K562 (cell line): Measurements from ENCODE around the gene TXLNG. TPM values are rescaled to one million over a fixed set of nuclear protein-coding genes. Genes with fewer than 3 reads are reported as not detected.

Experiments used
- CHCHD3 ChIP-seq: fragments of 250-450 bp; sonication (Bioruptor Pico); IDR thresholded peaks from 2 replicates; pipeline ENCODE4 v2.1.2; 2022; ENCODE audit warnings: mild to moderate bottlenecking
- EWSR1 ChIP-seq: fragments of 450-650 bp; IDR thresholded peaks from 2 replicates; pipeline ENCODE4 v1.6.1; 2018; ENCODE audit warnings: borderline replicate concordance, mild to moderate bottlenecking, low read depth, moderate library complexity; ENCODE audit not compliant: partially characterized antibody
- FOXA1 ChIP-seq: fragments of 450-650 bp; IDR thresholded peaks from 2 replicates; pipeline ENCODE4 v1.6.1; 2016; ENCODE audit warnings: mild to moderate bottlenecking, borderline replicate concordance
- NFE2 ChIP-seq: IDR thresholded peaks from 2 replicates; pipeline ENCODE4 v1.6.1; 2014; ENCODE audit warnings: antibody characterized with exemption, low read depth
- TAF15 ChIP-seq: fragments of 200-400 bp; formaldehyde crosslinking; IDR thresholded peaks from 2 replicates; pipeline ENCODE4 v1.6.1; 2017; ENCODE audit warnings: mild to moderate bottlenecking, low read depth, low read length, moderate library complexity
- WHSC1 ChIP-seq: IDR thresholded peaks from one replicate; pipeline ENCODE4 v1.6.1; 2012; ENCODE audit warnings: low read length, control low read depth, inconsistent platforms
- XRCC3 ChIP-seq: fragments of 450-650 bp; IDR thresholded peaks from 2 replicates; pipeline ENCODE4 v1.6.1; 2017; ENCODE audit warnings: mild to moderate bottlenecking, moderate library complexity
- ZSCAN32 ChIP-seq: fragments of 450-650 bp; formaldehyde crosslinking; IDR thresholded peaks from 2 replicates; pipeline ENCODE4 v1.4.0; 2020; ENCODE audit warnings: mild to moderate bottlenecking, moderate library complexity
- polyA plus RNA-seq, 8 experiments: library from polyadenylated mRNA; depleted of rRNA in 4 of 8; stranded (reverse) in 5 of 8; unstranded in 3 of 8; fragments of >200 nt; fragmentation: Nextera tagmentation in 2 of 8; fragmentation: Illumina TruSeq in 1 of 8; extraction: Ambion mirVana in 2 of 8; extraction: Trizol in 1 of 8; gene quantifications; 2 replicates each; pipeline versions ENCODE4 v1.2.1 to v1.2.3, GENCODE V29; 2011 to 2014; ENCODE audit warnings: inconsistent platforms in 1 of 8, missing spikeins in 1 of 8
- total RNA-seq, 7 experiments: library from RNA; depleted of rRNA in 6 of 7; stranded (reverse); fragments of >200 nt in 6 of 7; fragmentation: Illumina TruSeq in 2 of 7; extraction: Trizol in 2 of 7; gene quantifications; 2 replicates each; pipeline versions ENCODE4 v1.2.1 to v1.2.3, GENCODE V29; 2011 to 2021; ENCODE audit warnings: low replicate concordance in 1 of 7
- TF ChIP-seq, protein P1 (sequence below): fragments of 450-650 bp; IDR thresholded peaks from 2 replicates; pipeline ENCODE4 v1.6.1; 2016; ENCODE audit warnings: mild to moderate bottlenecking, moderate library complexity
- TF ChIP-seq, protein P2 (sequence below): sonication (generic); formaldehyde crosslinking; IDR thresholded peaks from 2 replicates; pipeline ENCODE4 v1.8.0; 2022; ENCODE audit warnings: mild to moderate bottlenecking, missing genetic modification reagents

TXLNG gene
- total and polyA plus RNA-seq, 9 of the 15 experiments (the other 6 are each of a cell fraction or from before 2014, with no cell fraction given) = 13.1 to 47.0 (median 31.6) TPM

GRCh38 chrX:16870862-16871815, 84.9 kb downstream of the TXLNG start (continued):
- TF ChIP-seq, protein P1, sequence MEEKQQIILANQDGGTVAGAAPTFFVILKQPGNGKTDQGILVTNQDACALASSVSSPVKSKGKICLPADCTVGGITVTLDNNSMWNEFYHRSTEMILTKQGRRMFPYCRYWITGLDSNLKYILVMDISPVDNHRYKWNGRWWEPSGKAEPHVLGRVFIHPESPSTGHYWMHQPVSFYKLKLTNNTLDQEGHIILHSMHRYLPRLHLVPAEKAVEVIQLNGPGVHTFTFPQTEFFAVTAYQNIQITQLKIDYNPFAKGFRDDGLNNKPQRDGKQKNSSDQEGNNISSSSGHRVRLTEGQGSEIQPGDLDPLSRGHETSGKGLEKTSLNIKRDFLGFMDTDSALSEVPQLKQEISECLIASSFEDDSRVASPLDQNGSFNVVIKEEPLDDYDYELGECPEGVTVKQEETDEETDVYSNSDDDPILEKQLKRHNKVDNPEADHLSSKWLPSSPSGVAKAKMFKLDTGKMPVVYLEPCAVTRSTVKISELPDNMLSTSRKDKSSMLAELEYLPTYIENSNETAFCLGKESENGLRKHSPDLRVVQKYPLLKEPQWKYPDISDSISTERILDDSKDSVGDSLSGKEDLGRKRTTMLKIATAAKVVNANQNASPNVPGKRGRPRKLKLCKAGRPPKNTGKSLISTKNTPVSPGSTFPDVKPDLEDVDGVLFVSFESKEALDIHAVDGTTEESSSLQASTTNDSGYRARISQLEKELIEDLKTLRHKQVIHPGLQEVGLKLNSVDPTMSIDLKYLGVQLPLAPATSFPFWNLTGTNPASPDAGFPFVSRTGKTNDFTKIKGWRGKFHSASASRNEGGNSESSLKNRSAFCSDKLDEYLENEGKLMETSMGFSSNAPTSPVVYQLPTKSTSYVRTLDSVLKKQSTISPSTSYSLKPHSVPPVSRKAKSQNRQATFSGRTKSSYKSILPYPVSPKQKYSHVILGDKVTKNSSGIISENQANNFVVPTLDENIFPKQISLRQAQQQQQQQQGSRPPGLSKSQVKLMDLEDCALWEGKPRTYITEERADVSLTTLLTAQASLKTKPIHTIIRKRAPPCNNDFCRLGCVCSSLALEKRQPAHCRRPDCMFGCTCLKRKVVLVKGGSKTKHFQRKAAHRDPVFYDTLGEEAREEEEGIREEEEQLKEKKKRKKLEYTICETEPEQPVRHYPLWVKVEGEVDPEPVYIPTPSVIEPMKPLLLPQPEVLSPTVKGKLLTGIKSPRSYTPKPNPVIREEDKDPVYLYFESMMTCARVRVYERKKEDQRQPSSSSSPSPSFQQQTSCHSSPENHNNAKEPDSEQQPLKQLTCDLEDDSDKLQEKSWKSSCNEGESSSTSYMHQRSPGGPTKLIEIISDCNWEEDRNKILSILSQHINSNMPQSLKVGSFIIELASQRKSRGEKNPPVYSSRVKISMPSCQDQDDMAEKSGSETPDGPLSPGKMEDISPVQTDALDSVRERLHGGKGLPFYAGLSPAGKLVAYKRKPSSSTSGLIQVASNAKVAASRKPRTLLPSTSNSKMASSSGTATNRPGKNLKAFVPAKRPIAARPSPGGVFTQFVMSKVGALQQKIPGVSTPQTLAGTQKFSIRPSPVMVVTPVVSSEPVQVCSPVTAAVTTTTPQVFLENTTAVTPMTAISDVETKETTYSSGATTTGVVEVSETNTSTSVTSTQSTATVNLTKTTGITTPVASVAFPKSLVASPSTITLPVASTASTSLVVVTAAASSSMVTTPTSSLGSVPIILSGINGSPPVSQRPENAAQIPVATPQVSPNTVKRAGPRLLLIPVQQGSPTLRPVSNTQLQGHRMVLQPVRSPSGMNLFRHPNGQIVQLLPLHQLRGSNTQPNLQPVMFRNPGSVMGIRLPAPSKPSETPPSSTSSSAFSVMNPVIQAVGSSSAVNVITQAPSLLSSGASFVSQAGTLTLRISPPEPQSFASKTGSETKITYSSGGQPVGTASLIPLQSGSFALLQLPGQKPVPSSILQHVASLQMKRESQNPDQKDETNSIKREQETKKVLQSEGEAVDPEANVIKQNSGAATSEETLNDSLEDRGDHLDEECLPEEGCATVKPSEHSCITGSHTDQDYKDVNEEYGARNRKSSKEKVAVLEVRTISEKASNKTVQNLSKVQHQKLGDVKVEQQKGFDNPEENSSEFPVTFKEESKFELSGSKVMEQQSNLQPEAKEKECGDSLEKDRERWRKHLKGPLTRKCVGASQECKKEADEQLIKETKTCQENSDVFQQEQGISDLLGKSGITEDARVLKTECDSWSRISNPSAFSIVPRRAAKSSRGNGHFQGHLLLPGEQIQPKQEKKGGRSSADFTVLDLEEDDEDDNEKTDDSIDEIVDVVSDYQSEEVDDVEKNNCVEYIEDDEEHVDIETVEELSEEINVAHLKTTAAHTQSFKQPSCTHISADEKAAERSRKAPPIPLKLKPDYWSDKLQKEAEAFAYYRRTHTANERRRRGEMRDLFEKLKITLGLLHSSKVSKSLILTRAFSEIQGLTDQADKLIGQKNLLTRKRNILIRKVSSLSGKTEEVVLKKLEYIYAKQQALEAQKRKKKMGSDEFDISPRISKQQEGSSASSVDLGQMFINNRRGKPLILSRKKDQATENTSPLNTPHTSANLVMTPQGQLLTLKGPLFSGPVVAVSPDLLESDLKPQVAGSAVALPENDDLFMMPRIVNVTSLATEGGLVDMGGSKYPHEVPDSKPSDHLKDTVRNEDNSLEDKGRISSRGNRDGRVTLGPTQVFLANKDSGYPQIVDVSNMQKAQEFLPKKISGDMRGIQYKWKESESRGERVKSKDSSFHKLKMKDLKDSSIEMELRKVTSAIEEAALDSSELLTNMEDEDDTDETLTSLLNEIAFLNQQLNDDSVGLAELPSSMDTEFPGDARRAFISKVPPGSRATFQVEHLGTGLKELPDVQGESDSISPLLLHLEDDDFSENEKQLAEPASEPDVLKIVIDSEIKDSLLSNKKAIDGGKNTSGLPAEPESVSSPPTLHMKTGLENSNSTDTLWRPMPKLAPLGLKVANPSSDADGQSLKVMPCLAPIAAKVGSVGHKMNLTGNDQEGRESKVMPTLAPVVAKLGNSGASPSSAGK = peak; percentile 24; the same call in 1 of the 2 replicates
- no peak for TF ChIP-seq TAF15
- TF ChIP-seq WHSC1 = no peak
- TF ChIP-seq NFE2 = 0 out of 2 replicates have a peak, but pooled peaks have one; percentile 11
- TF ChIP-seq XRCC3 = no peak
- TF ChIP-seq EWSR1 = no peak
- TF ChIP-seq CHCHD3 (CRISPR knock-in tag) = no peak
- TF ChIP-seq, protein P2, sequence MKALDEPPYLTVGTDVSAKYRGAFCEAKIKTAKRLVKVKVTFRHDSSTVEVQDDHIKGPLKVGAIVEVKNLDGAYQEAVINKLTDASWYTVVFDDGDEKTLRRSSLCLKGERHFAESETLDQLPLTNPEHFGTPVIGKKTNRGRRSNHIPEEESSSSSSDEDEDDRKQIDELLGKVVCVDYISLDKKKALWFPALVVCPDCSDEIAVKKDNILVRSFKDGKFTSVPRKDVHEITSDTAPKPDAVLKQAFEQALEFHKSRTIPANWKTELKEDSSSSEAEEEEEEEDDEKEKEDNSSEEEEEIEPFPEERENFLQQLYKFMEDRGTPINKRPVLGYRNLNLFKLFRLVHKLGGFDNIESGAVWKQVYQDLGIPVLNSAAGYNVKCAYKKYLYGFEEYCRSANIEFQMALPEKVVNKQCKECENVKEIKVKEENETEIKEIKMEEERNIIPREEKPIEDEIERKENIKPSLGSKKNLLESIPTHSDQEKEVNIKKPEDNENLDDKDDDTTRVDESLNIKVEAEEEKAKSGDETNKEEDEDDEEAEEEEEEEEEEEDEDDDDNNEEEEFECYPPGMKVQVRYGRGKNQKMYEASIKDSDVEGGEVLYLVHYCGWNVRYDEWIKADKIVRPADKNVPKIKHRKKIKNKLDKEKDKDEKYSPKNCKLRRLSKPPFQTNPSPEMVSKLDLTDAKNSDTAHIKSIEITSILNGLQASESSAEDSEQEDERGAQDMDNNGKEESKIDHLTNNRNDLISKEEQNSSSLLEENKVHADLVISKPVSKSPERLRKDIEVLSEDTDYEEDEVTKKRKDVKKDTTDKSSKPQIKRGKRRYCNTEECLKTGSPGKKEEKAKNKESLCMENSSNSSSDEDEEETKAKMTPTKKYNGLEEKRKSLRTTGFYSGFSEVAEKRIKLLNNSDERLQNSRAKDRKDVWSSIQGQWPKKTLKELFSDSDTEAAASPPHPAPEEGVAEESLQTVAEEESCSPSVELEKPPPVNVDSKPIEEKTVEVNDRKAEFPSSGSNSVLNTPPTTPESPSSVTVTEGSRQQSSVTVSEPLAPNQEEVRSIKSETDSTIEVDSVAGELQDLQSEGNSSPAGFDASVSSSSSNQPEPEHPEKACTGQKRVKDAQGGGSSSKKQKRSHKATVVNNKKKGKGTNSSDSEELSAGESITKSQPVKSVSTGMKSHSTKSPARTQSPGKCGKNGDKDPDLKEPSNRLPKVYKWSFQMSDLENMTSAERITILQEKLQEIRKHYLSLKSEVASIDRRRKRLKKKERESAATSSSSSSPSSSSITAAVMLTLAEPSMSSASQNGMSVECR (CRISPR knock-in tag) = no peak
- no peak for TF ChIP-seq ZSCAN32 (CRISPR knock-in tag)
- no peak for TF ChIP-seq FOXA1
